Kidney (tissue), 14 donors: ENCODE results near the gene PIP5K1C. TPM values are rescaled to one million over a fixed set of nuclear protein-coding genes. Genes with fewer than 3 reads are reported as not detected.

Experiments used
- DNase-seq, 5 donors: peaks; one replicate each; pipeline ENCODE4 v3.0.0-alpha.2; 2013 to 2020
- FAIRE-seq: peaks from 2 replicates; lab custom pipeline; 2012; peaks lifted over from hg19 to GRCh38; lab: Jason Lieb, UNC
- H3K27ac ChIP-seq, 2 donors: one replicate each; pipeline ENCODE4 v1.7.0; 2013; ENCODE audit warnings: low read depth in 2 of 2, low read length in 2 of 2, inconsistent platforms in 1 of 2
- H3K27me3 ChIP-seq: one replicate; pipeline ENCODE4 v1.7.1; 2013; ENCODE audit warnings: low read length, inconsistent platforms; ENCODE audit not compliant: control insufficient read depth, insufficient read depth
- H3K36me3 ChIP-seq, 3 donors: one replicate each; pipeline versions ENCODE4 v1.7.0 to v1.7.1; 2013; ENCODE audit warnings: low read length in 3 of 3, control low read depth in 1 of 3, inconsistent platforms in 1 of 3; ENCODE audit not compliant: insufficient read depth in 3 of 3, control insufficient read depth in 2 of 3
- H3K4me1 ChIP-seq, 3 donors: one replicate each; pipeline versions ENCODE4 v1.7.0 to v1.7.1; 2013; ENCODE audit warnings: low read length in 3 of 3, inconsistent platforms in 1 of 3, low read depth in 1 of 3; ENCODE audit not compliant: control insufficient read depth in 2 of 3, insufficient read depth in 2 of 3
- H3K4me3 ChIP-seq, 3 donors: one replicate each; pipeline versions ENCODE4 v1.7.0 to v1.8.1; 2013; ENCODE audit warnings: low read length in 3 of 3, control low read depth in 1 of 3, inconsistent platforms in 1 of 3
- H3K9ac ChIP-seq, 3 donors: one replicate each; pipeline versions ENCODE4 v1.7.0 to v1.7.1; 2013; ENCODE audit warnings: low read length in 3 of 3, control low read depth in 1 of 3, inconsistent platforms in 1 of 3
- H3K9me3 ChIP-seq, 3 donors: one replicate each; pipeline versions ENCODE4 v1.7.0 to v1.7.1; 2013; ENCODE audit warnings: low read length in 3 of 3, control low read depth in 1 of 3, inconsistent platforms in 1 of 3; ENCODE audit not compliant: control insufficient read depth in 2 of 3, insufficient read depth in 1 of 3
- CTCF ChIP-seq: IDR thresholded peaks from 3 replicates; pipeline ENCODE4 v1.5.1; 2012; ENCODE audit warnings: mild to moderate bottlenecking, moderate library complexity, borderline replicate concordance; ENCODE audit not compliant: insufficient read depth; ENCODE audit errors: extremely low read depth
- intact Hi-C: fragments of 100-400 bp; cut with DNase I; formaldehyde crosslinking; loops from one replicate; pipeline ENCODE4 v1.11.1; 2022
- polyA plus RNA-seq: library from polyadenylated mRNA; stranded (reverse); fragments of 350-450 nt; fragmentation: Illumina TruSeq; extraction: RNeasy Lipid Tissue Mini Kit (QIAGEN cat#74804); gene quantifications from one replicate; pipeline ENCODE4 v1.2.3, GENCODE V29; 2014; ENCODE audit warnings: low read depth, low replicate concordance; ENCODE audit not compliant: insufficient read depth
- total RNA-seq: library from RNA; stranded (reverse); fragmentation: NEBNext Ultra II Directional; extraction: Animal tissue kit (Norgen Biotek cat#: 25700); gene quantifications from one replicate; pipeline ENCODE4 v1.2.1, GENCODE V29; 2021
- donor health status: control.
- donor health status: control.
- donor health status: control.
- donor health status: control.
- donor health status: control.
- donor health status: DM: yes; HTN: yes; CAD: no.
- donor health status: Normal renal cell carcinoma (clear cell type).

PIP5K1C gene
- total and polyA plus RNA-seq, 2 donors from 2014 or later: 11.2 to 35.6 TPM

GRCh38 chr19:3589439-3589838, 110.8 kb downstream of the PIP5K1C start:
- Histone ChIP-seq H3K27me3 (no peaks in the 10 kb centered on the region), H3K9ac (no peak overlapping the region), H3K4me1 (no peaks in the 10 kb centered on the region), H3K36me3 (no peaks in the 10 kb centered on the region), H3K27ac (no peak overlapping the region), H3K4me3 (no peak overlapping the region), H3K9me3 (no peaks in the 10 kb centered on the region)
- DNase-seq (no peak), FAIRE-seq (no peak)
- intact Hi-C loops: no loop called here
- no peak for TF ChIP-seq CTCF

- H3K9me3 ChIP-seq: no peaks in the 10 kb centered on the region
- no peak overlapping the region for H3K27ac ChIP-seq
- no peak overlapping the region for H3K9ac ChIP-seq
- no peaks in the 10 kb centered on the region for H3K4me1 ChIP-seq
- intact Hi-C loops: no loop called here
- DNase-seq (no peak), FAIRE-seq (no peak)
- H3K27me3 ChIP-seq: no peaks in the 10 kb centered on the region
- no peaks in the 10 kb centered on the region for H3K36me3 ChIP-seq
- no peak for TF ChIP-seq CTCF
- no peak overlapping the region for H3K4me3 ChIP-seq
Measured at GRCh38 chr19:3586707-3587346, 113.4 kb downstream of the PIP5K1C start.

GRCh38 chr19:3586127-3586626, 114.1 kb downstream of the PIP5K1C start:
- Histone ChIP-seq H3K9me3 (no peaks in the 10 kb centered on the region), H3K4me3 (peak overlapping the region in 1 of 3 donors; percentile 49), H3K27me3 (no peaks in the 10 kb centered on the region), H3K27ac (peak overlapping the region in 1 of 2 donors; percentile 60), H3K36me3 (no peaks in the 10 kb centered on the region), H3K4me1 (no peaks in the 10 kb centered on the region), H3K9ac (peak overlapping the region in 1 of 3 donors; percentile 34)
- intact Hi-C loops: no loop called here
- peak; percentile 33 for TF ChIP-seq CTCF
- FAIRE-seq (no peak), DNase-seq (no peak)
